Cerebellar cortex (tissue), 1 donor: Measurements from ENCODE around the gene C7orf33.
"Not testable (repeated sequence)": the region's sequence is repeated elsewhere in the genome, so short reads cannot be mapped to it uniquely, and the experiment has no call there.

ENCODE experiments used
- DNase-seq: peaks from one replicate; pipeline ENCODE4 v3.0.0-alpha.2; 2015; ENCODE audit warnings: low spot score

Gene C7orf33

GRCh38 chr7:148580446-148580845, 10.1 kb upstream of the C7orf33 start:
- DNase-seq = no peak

- DNase-seq = no peak
Measured at GRCh38 chr7:148581624-148582023, 8.9 kb upstream of the C7orf33 start.

- DNase-seq = no peak
Measured at GRCh38 chr7:148584154-148584827, 6.3 kb upstream of the C7orf33 start.

- DNase-seq = no peak
Measured at GRCh38 chr7:148585399-148585798, 5.2 kb upstream of the C7orf33 start.

GRCh38 chr7:148587076-148587475, 3.5 kb upstream of the C7orf33 start:
- DNase-seq = no peak

- no peak for DNase-seq
Measured at GRCh38 chr7:148588168-148588567, 2.4 kb upstream of the C7orf33 start.

GRCh38 chr7:148588670-148589131, 1.9 kb upstream of the C7orf33 start:
- DNase-seq = peak; percentile 58

GRCh38 chr7:148589640-148590039, 926 bp upstream of the C7orf33 start:
- no peak for DNase-seq

- DNase-seq = not testable (repeated sequence)
Measured at GRCh38 chr7:148596354-148596753, 5.8 kb downstream of the C7orf33 start.

GRCh38 chr7:148598351-148598750, 7.8 kb downstream of the C7orf33 start:
- DNase-seq = no peak

- DNase-seq = no peak
Measured at GRCh38 chr7:148605350-148605749, 14.8 kb downstream of the C7orf33 start.

- DNase-seq = no peak
Measured at GRCh38 chr7:148607151-148607661, 16.6 kb downstream of the C7orf33 start.

- DNase-seq = no peak
Measured at GRCh38 chr7:148609045-148609725, 18.6 kb downstream of the C7orf33 start.

GRCh38 chr7:148611692-148612091, 21.1 kb downstream of the C7orf33 start:
- no peak for DNase-seq

- DNase-seq = no peak
Measured at GRCh38 chr7:148615085-148615730, 24.6 kb downstream of the C7orf33 start.

- DNase-seq = no peak
Measured at GRCh38 chr7:148620749-148621359, 30.3 kb downstream of the C7orf33 start.

GRCh38 chr7:148621563-148621962, 31.0 kb downstream of the C7orf33 start:
- no peak for DNase-seq

GRCh38 chr7:148622887-148623585, 32.5 kb downstream of the C7orf33 start:
- no peak for DNase-seq

GRCh38 chr7:148623586-148624282, 33.2 kb downstream of the C7orf33 start:
- DNase-seq = no peak

GRCh38 chr7:148624735-148625134, 34.2 kb downstream of the C7orf33 start:
- DNase-seq = no peak

GRCh38 chr7:148625342-148625741, 34.8 kb downstream of the C7orf33 start:
- DNase-seq = no peak
